Measurements from ENCODE around the gene DYNLL1.
"Not testable (repeated sequence)": the region's sequence is repeated elsewhere in the genome, so short reads cannot be mapped to it uniquely, and the experiment has no call there.

Gene DYNLL1

GRCh38 chr12:120522568-120522967 lies 26.7 kb downstream of the DYNLL1 start:
- DNase-seq, result no peak

- DNase-seq, result peak; percentile 46
These were observed 33.1 kb downstream of the DYNLL1 start, which contains the start of gene COQ5 for GRCh38 chr12:120528861-120529525. COQ5 (minus strand) TSS chr12:120529158; CDS start chr12:120529141, 17 bp downstream.

- DNase-seq, result peak; percentile 77
These were observed 33.9 kb downstream of the DYNLL1 start for GRCh38 chr12:120529641-120530417.

- DNase-seq, result not testable (repeated sequence)
These were observed 34.5 kb downstream of the DYNLL1 start for GRCh38 chr12:120530418-120530761.

- no peak for DNase-seq
These were observed 36.9 kb downstream of the DYNLL1 start for GRCh38 chr12:120532701-120533238.

- DNase-seq, result peak; percentile 95
These were observed 38.3 kb downstream of the DYNLL1 start, which contains the start of gene RNF10 for GRCh38 chr12:120534203-120534702. RNF10 (plus strand) TSS chr12:120534356; CDS start chr12:120534812, 456 bp downstream.

GRCh38 chr12:120534703-120535655 lies 39.1 kb downstream of the DYNLL1 start:
- DNase-seq, result no peak

- no peak for DNase-seq
These were observed 40.3 kb downstream of the DYNLL1 start for GRCh38 chr12:120536064-120536791.

- no peak for DNase-seq
These were observed 41.9 kb downstream of the DYNLL1 start for GRCh38 chr12:120537856-120538220.

GRCh38 chr12:120538281-120539156 lies 42.6 kb downstream of the DYNLL1 start:
- peak; percentile 57 for DNase-seq

- no peak for DNase-seq
These were observed 43.4 kb downstream of the DYNLL1 start for GRCh38 chr12:120539303-120539702.

GRCh38 chr12:120540445-120540844 lies 44.5 kb downstream of the DYNLL1 start:
- no peak for DNase-seq

- DNase-seq, result no peak
These were observed 46.3 kb downstream of the DYNLL1 start for GRCh38 chr12:120542166-120542565.

GRCh38 chr12:120544691-120545090 lies 48.8 kb downstream of the DYNLL1 start:
- no peak for DNase-seq

- no peak for DNase-seq
These were observed 50.1 kb downstream of the DYNLL1 start for GRCh38 chr12:120546050-120546386.
